Transverse colon (tissue), 3 donors: ENCODE data around the gene WASF2.

ENCODE experiments used
- CTCF ChIP-seq, 5 experiments: fragments of 200-600 bp in 3 of 5; fragments of 450-650 bp in 2 of 5; sonication (generic) in 3 of 5; IDR thresholded peaks; 1 replicate in 2 of 5; 2 replicates in 3 of 5; pipeline ENCODE4 v1.5.1; 2016 to 2017; ENCODE audit warnings: antibody characterized with exemption in 5 of 5, inconsistent platforms in 3 of 5, mild to moderate bottlenecking in 2 of 5, moderate library complexity in 1 of 5
- EP300 ChIP-seq: sonication (generic); formaldehyde crosslinking; IDR thresholded peaks from one replicate; pipeline ENCODE4 v1.6.1; 2017; ENCODE audit warnings: antibody characterized with exemption, low read depth
- POLR2A ChIP-seq: fragments of 450-650 bp; IDR thresholded peaks from one replicate; pipeline ENCODE4 v1.6.1; 2016; ENCODE audit warnings: antibody characterized with exemption, mild to moderate bottlenecking, moderate library complexity

- TF ChIP-seq EP300 (no peak), CTCF (IDR thresholded peaks at IDR 0.05) (no peak), POLR2A (no peak)
Measured at GRCh38 chr1:27518808-27519207, 28.8 kb upstream of the WASF2 start.
